NCI-H774 (cell line): ENCODE measurements around the gene TTC9B.
"Not testable (repeated sequence)": the region's sequence is repeated elsewhere in the genome, so short reads cannot be mapped to it uniquely, and the experiment has no call there.

Source experiments
- DNase-seq: peaks from one replicate; lab custom pipeline; 2025; lab: John Stamatoyannopoulos, UW

TTC9B gene

DNA sequence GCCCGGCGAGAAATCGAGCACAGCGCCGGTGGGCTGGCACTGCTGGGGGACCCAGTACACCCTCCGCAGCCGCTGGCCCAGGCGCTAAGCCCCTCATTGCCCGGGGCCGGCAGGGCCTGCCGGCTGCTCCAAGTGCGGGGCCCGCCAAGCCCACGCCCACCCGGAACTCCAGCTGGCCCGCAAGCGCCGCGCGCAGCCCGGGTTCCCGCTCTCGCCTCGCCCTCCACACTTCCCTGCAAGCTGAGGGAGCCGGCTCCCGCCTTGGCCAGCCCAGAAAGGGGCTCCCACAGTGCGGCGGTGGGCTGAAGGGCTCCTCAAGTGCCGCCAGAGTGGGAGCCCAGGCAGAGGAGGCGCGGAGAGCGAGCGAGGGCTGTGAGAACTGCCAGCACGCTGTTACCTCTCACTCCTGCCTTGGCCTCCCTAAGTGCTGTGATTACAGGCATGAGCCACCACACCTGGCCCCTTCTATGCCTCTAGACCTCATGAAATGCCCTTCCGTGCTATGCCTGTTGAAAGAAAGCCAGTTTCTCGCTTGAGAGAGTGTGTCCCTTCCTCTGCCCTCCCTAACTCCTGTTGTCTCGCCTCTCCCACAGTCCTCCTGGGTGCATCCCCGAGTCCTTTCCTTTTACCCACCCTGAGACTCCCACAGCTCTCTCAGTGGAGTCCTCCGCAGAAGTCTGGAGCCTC is 47.7 kb downstream of the TTC9B start:
- not testable (repeated sequence) for DNase-seq

DNA sequence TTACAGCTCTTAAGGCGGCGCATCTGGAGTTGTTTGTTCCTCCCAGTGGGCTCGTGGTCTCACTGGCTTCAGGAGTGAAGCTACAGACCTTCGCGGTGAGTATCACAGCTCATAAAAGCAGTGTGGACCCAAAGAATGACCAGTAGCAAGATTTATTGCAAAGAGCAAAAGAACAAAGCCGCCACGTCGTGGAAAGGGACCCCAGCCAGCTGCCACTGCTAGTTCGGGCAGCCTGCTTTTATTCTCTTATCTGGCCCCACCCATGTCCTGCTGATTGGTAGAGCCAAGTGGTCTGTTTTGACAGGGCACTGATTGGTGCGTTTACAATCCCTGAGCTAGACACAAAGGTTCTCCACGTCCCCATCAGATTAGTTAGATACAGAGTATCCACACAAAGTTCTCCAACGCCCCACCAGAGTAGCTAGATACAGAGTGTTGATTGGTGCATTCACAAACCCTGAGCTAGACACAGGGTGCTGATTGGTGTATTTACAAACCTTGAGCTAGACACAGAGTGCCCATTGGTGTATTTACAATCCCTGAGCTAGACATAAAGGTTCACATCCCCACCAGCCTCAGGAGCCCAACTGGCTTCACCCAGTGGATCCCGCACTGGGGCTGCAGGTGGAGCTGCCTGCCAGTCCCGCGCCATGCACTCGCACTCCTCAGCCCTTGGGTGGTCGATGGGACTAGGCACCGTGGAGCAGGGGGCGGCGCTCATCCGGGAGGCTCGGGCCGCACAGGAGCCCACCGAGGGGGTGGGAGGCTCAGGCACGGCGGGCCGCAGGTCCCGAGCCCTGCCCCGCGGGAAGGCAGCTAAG is 48.5 kb downstream of the TTC9B start:
- not testable (repeated sequence) for DNase-seq
